HG02571 (cell line): ENCODE data around the gene GUCY2D.
"Not testable (repeated sequence)": the region's sequence is repeated elsewhere in the genome, so short reads cannot be mapped to it uniquely, and the experiment has no call there.

Experiments used
- ATAC-seq: cut with Tn5 transposase; IDR thresholded peaks from one replicate; pipeline ENCODE4 v1.9.1; 2021; ENCODE audit warnings: mild to moderate bottlenecking, moderate library complexity; ENCODE audit not compliant: unreplicated experiment

The GUCY2D gene

DNA sequence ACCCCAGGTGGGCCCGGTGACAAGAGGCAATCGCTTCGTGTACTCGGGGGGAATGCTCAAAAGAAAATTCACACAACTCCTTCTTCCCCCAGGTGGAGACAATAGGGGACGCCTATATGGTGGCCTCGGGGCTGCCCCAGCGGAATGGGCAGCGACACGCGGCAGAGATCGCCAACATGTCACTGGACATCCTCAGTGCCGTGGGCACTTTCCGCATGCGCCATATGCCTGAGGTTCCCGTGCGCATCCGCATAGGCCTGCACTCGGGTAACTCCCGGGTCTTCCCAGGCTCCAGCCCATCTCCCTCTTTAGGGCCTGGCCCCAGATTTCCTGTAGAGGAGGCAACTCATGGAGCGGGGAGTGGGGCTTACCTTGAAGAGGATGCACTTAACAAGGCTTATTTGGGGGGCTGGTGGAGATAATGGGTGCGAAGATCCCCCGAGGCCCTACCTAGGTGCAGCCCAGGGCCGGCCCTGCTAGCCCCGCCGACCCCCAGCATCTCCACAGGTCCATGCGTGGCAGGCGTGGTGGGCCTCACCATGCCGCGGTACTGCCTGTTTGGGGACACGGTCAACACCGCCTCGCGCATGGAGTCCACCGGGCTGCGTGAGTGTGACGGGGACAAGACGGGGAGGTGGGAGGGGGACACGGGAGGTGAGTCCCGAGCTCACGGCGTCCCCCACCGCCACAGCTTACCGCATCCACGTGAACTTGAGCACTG is 13.0 kb downstream of the GUCY2D start:
- no peak for ATAC-seq

DNA sequence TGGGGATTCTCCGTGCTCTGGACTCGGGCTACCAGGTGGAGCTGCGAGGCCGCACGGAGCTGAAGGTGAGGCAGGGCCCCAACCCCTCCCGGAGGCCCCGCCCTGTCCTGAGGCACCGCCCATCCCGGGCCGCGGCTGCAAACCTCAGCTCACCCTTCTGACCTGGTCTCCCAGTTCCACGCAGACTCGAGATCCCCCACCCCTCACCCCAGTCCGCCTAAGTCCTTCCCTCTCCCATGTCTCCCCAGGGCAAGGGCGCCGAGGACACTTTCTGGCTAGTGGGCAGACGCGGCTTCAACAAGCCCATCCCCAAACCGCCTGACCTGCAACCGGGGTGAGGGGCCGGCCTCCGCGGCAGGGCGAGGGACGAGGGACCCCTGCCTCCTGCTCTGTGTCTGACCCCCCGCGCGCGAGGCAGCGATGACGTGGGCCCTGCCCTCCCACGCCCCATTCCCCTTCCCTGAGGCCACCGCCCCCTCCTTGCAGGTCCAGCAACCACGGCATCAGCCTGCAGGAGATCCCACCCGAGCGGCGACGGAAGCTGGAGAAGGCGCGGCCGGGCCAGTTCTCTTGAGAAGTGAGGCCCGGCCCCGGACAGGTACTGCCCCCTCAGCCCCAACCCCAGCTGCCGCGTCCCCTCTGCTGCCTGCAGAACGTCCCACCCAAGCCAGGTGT is 13.7 kb downstream of the GUCY2D start:
- no peak for ATAC-seq

- no peak for ATAC-seq
Observed at GRCh38 chr17:8016632-8017424, 14.4 kb downstream of the GUCY2D start.

GRCh38 chr17:8018436-8018835 is 16.0 kb downstream of the GUCY2D start:
- ATAC-seq, result no peak

- ATAC-seq, result no peak
Observed at GRCh38 chr17:8019166-8019565, 16.8 kb downstream of the GUCY2D start.

DNA sequence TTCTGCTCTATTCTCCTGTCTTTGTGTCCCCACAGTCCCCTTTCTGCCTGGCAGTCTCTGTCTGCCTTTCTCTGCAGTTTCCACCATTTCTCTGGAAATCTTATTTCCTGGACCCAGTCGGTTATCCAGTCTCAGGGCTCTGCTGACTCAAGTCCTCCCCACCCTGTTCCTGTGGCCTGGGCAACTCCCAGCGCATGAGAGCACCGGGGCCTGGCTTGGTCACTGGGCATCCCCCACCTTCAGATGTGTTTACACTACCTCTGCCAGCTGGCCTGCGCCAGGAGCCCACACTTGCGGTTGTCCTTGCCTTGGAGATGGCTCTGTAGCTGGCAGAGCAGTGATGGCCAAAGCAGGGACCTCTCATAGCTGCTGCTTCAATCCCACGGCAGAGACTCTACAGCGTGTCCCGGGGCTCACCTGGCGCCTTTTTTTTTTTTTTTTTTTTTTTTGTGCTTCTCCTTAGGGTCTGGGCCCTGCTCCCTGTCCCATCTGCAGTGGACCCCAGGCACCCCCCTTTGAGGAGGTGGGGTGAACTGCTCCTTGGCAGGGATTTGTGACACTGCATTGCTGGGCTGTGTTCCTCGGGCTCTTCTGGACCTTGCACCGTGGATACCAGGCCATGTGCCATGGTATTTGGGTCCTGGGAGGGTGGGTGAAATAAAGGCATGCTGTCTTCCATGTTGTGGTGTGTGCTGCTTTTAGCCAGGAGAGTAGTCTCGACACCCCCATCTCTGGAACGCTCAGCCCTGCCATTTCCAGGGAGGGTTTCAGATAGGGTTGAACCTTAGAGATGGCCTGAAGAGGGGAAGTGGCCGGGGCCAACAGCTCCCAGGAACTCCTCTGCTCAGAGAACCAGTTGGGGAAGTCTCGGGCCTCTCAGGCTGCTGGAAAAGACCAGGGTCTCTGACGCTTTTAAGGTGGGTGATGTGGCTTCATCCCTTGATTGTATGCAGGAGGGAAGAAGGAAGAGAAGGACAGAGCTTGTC is 17.5 kb downstream of the GUCY2D start:
- ATAC-seq, result no peak

GRCh38 chr17:8020776-8021564 is 18.6 kb downstream of the GUCY2D start:
- ATAC-seq, result no peak

DNA sequence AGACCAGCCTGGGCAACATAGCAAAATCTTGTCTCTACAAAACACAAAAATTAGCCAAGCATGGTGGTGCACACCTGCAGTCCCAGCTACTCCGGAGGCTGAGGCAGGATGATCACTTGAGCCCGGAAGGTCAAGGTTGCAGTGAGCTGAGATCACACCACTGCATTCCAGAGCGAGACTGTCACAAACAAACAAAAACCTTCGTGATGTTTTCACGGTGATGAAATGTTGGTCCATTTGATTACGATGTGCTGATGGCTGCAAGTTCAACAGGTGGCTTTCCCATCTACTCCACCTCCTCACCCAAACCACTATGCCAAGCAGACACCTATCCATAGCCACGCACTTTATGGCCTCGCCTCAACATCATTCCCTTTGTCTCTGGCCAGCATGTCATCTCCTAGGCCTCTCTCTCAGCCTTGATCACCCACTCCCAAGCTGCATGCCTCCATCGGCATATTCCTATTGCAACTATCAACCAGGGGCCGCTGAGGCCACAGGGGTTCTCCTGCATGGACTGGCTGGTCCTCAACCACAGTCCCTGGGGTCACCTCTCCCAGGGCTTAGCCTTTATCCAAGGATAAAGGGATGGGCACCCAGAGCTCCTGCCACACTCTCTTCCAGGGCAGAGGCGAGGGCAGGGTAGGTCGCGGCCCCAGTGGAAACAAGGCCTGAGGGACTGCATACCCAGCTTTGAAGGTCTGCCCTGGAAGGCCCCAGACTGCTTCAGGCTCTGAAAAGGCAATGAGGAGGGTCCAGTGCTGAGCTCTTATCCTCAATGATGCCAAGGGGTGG is 19.3 kb downstream of the GUCY2D start:
- ATAC-seq, result no peak

DNA sequence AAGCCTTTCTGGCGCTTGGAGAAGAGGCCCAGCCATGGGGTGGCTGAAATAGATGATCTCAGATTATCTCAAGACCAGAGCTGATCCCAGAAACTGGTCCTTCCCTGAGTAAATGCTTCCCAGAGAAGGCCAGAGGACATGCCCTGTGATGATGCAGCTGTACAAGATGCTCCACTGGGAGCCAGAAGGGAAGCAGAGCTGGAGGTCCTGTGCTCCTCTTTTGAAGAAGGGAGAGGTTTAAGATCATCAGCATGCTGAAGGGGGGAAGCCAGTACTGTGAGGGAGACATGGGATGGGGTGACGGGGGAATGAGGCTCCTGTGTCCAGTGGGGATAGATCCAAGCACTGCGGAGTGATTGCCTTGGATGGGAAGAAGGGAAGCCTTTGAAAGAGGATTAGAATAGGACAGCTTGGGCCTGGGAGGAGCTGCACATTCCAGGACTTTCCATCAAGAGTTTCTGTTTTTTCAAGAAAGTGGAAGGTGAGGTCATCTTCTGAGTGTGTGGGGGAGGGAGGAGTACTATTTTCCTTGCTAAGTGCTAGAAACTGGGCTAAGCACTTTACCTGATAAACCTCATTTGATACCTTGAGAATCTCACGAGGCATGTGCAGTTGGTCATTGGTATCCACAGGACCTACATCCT is 20.1 kb downstream of the GUCY2D start:
- no peak for ATAC-seq

GRCh38 chr17:8024161-8024560 is 21.7 kb downstream of the GUCY2D start:
- not testable (repeated sequence) for ATAC-seq

GRCh38 chr17:8025176-8025911 is 22.9 kb downstream of the GUCY2D start:
- no peak for ATAC-seq

DNA sequence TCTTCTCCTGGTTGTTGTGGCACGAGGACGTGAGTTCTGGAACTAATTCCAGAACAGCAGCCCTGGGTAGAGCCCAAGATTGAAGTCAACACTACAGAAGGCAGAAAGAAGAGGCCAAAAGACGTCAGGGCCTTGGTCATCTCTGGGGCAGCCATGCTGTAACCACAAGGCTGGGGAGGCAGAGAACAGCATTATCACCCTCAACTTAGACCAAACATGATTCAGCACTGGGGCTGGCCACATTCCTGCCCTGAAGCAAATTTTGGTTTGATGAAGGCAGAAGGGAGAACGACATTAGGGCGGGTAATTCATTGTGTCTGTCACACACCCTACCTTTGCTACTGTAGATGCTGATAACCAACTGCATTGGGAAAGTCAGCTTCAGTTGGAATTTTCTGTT is 26.7 kb downstream of the GUCY2D start:
- ATAC-seq, result no peak

DNA sequence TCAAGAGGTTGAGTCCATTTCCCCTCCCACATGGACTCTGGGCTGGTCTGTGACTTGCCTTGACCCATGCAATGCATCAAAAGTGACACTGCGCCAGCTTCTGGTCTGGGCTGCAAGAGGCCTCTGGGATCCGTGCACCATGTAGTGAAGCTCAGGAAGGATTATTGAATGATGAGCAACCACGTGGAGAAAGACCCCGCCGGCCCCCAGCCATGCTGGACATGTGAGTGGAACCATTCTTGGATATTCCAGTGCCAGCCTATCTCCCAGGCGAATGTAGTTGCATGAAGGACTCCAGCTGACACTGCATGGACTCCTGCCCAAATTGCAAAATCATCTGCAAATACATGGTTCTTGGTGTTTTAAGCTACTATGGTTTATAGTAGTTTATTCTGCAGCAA is 28.8 kb downstream of the GUCY2D start:
- no peak for ATAC-seq

GRCh38 chr17:8031950-8032349 is 29.5 kb downstream of the GUCY2D start:
- ATAC-seq, result no peak

GRCh38 chr17:8032442-8032841 is 30.0 kb downstream of the GUCY2D start:
- ATAC-seq, result no peak

- no peak for ATAC-seq
Observed at GRCh38 chr17:8038954-8039610, 36.7 kb downstream of the GUCY2D start, which contains the start of gene ALOX15B. TSS of gene ALOX15B (plus strand) at chr17:8039059. CDS start at chr17:8039156, 97 bp downstream.

DNA sequence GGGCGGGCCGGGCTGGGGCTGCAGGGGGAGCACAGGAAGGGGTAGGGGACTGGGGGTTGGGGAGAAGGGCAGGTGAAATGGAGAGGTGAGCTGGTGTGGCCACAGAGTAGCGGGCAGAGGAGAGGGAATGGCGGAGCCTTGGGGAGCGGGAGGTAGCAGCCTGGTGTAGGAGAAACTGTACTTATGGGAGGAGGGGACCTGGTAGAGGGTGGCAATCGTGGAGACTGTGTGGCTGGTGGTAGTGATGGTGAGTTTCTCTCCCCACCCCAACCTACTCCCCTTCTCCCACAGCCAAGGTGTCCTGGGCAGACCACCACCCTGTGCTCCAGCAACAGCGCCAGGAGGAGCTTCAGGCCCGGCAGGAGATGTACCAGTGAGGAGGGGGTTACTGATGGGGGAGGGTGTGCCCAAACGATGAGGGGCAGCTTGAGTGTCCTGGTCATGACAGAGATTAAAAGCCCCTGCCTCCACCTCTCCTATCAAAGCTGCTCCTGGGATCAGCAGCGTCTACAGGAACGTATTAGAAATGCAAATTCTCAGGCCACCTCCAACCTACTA is 37.3 kb downstream of the GUCY2D start:
- no peak for ATAC-seq
